Measurements from ENCODE around the gene FIGLA. TPM values are rescaled to one million over a fixed set of nuclear protein-coding genes. Genes with fewer than 3 reads are reported as not detected.

FIGLA gene
- total and polyA plus RNA-seq, 8 donors, result not detected

DNA sequence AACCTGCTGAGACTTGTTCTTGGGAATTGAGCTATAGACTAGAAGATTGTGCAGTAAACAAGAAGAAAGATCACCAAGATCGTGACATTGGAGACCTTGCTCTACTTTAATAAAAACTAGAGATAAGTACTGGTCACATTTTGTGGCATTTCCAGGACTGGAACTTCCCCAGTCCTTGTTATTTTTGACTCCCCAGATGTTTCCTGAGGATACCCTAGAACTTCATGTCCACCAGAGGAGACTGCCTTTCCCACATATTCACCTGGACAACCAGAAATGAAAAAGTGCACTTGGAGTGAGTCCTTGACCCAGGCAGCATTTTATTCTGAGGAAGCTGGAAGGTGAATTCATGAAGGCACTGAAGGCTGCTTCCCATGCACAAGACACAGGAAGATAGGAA, 39.5 kb upstream of the FIGLA start:
- no peaks in the 10 kb centered on the region for H3K36me3 ChIP-seq
- no peak overlapping the region for H3K27ac ChIP-seq
- peaks cover 0 to 4% of the 10 kb centered on the region in 2 donors for H3K27me3 ChIP-seq
- intact Hi-C loops (cut with DNase I), result no loop called here
- no peak for DNase-seq
- peaks cover 0 to 10% of the 10 kb centered on the region in 2 donors for H3K4me1 ChIP-seq
- ATAC-seq, result no peak
- H3K9me3 ChIP-seq, result no peaks in the 10 kb centered on the region
- H3K4me3 ChIP-seq, result no peak overlapping the region
- TF ChIP-seq, protein P1, sequence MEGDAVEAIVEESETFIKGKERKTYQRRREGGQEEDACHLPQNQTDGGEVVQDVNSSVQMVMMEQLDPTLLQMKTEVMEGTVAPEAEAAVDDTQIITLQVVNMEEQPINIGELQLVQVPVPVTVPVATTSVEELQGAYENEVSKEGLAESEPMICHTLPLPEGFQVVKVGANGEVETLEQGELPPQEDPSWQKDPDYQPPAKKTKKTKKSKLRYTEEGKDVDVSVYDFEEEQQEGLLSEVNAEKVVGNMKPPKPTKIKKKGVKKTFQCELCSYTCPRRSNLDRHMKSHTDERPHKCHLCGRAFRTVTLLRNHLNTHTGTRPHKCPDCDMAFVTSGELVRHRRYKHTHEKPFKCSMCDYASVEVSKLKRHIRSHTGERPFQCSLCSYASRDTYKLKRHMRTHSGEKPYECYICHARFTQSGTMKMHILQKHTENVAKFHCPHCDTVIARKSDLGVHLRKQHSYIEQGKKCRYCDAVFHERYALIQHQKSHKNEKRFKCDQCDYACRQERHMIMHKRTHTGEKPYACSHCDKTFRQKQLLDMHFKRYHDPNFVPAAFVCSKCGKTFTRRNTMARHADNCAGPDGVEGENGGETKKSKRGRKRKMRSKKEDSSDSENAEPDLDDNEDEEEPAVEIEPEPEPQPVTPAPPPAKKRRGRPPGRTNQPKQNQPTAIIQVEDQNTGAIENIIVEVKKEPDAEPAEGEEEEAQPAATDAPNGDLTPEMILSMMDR (IDR thresholded peaks at IDR 0.05), result no peak

DNA sequence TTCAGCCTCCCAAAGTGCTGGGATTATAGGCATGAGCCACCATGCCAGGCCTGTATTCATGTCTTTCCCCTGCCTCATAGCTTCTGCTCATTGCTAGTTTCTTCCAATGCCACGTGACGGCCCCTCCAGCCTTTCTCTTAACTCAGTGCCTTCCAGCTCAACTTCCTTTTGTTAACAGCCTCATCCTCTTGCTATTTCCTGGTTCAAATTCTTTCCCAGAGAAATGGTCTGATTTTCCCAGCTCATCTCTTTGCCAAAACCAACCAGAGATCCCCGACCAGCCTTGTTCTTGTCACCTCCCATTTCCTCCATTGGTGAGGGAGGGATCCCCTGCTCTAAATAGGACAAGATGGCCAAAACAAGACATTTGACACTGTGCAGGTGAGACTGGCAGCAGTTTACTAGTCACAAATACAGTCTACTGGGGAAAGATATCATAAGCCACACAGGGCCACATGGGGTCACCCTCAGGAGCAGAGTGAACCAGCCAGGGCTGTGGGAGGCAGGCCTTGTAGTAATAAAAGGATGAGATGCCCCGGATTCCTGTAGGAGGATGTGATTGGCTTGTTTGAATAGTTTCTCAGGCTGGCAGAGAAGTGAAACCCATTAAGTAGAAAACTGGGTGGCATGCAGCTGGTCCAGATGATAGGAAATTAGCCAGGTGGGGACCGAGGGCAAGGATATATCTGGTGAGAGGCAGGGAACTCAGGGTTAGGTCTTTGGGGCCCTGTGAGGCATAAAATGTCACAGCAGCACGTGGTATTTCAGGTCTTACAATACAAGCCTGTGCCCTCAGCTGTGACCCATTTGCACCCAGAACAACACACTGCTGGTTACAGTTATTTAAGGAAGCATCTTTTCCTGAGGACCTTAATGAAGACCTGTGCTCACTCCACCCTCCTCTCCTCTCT, 38.7 kb upstream of the FIGLA start:
- ATAC-seq (no peak), DNase-seq (no peak)
- H3K4me1 ChIP-seq, result peaks cover 0 to 10% of the 10 kb centered on the region in 2 donors
- no peak overlapping the region for H3K27ac ChIP-seq
- H3K36me3 ChIP-seq, result no peaks in the 10 kb centered on the region
- TF ChIP-seq, protein P1 (IDR thresholded peaks at IDR 0.05), result no peak
- intact Hi-C loops (cut with DNase I), result no loop called here
- no peaks in the 10 kb centered on the region for H3K27me3 ChIP-seq
- no peaks in the 10 kb centered on the region for H3K9me3 ChIP-seq
- H3K4me3 ChIP-seq, result no peak overlapping the region

DNA sequence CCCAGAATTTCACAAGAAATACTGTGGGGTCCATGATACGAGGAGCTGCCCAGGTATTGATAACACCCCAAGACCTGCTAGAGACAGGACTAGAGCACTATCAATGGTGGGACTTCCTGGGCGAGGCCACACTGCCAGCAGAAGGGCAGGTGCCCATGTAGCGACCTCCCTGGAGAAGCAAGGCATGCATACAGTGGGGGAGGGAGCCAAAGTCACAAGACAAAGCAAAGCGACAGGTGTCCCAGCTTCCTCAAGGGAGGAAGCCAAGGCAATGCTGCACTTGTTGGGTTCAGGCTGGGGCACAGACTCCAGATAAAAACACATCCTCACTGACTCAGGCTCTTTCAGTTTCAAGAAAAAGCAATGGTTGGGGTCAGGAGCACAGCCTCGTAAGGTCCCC, 37.7 kb upstream of the FIGLA start:
- peaks cover 0 to 10% of the 10 kb centered on the region in 2 donors for H3K4me1 ChIP-seq
- H3K36me3 ChIP-seq, result no peaks in the 10 kb centered on the region
- DNase-seq (no peak), ATAC-seq (no peak)
- no peaks in the 10 kb centered on the region for H3K9me3 ChIP-seq
- TF ChIP-seq, protein P1 (IDR thresholded peaks at IDR 0.05), result no peak
- no peak overlapping the region for H3K4me3 ChIP-seq
- no peak overlapping the region for H3K27ac ChIP-seq
- no peaks in the 10 kb centered on the region for H3K27me3 ChIP-seq
- intact Hi-C loops (cut with DNase I), result no loop called here

DNA sequence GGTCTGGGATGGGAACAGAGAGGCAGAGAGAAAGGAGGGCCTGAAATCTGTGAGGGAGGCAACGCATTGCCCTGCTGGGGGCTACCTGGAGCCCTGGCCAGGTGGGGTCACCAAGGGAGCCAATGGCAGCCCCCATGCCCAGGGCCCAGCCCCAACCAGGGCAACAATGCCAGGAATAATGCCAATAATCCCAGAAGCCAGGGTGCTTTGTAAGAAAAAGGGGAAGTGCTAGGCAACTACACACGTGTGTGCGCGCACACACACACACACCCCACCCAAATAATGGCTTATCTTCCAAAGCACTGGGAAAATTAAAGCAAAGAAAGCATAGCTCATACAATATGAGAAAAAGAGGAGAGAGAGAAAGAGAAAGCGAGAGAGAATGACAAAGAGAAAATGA, 36.9 kb upstream of the FIGLA start:
- ATAC-seq (no peak), DNase-seq (no peak)
- H3K27me3 ChIP-seq, result no peaks in the 10 kb centered on the region
- peaks cover 0 to 10% of the 10 kb centered on the region in 2 donors for H3K4me1 ChIP-seq
- intact Hi-C loops (cut with DNase I), result no loop called here
- TF ChIP-seq, protein P1 (IDR thresholded peaks at IDR 0.05), result no peak
- H3K27ac ChIP-seq, result no peak overlapping the region
- H3K9me3 ChIP-seq, result no peaks in the 10 kb centered on the region
- H3K36me3 ChIP-seq, result no peaks in the 10 kb centered on the region
- H3K4me3 ChIP-seq, result no peak overlapping the region

DNA sequence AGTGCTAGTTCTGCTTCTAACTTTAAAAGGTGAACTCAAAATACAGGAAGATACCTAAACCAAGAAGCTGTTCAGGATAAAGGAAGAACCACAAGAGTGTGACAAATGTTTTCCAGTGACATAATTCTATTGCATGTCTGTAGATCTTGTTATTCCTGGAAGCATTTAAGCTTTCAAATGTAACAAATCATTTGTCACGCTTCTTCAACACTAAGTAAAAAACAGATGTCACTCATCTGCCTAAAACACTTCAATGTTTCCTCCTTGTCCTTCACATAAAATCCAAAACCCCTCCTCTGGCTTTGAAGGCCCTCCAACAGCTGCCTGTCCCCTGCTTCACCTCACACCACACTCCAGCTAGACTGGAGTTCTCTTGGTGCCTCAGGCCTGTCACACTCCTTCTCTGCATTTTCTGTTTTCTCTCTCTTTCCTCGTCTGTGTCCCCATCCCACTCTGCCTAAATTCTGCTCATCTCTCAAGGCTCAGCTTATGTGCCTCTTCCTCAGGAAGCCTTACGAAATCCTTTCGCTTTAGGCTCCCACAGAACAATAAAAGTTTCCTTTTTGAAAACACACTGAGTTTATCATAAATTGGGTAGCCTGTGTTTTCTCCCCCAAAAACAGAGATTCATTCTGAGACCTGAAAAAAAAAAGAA, 36.4 kb upstream of the FIGLA start:
- intact Hi-C loops (cut with DNase I), result no loop called here
- TF ChIP-seq, protein P1 (IDR thresholded peaks at IDR 0.05), result no peak

More for the DNA sequence above, 36.4 kb upstream of the FIGLA start:
- Histone ChIP-seq H3K27ac (no peak overlapping the region), H3K9me3 (no peaks in the 10 kb centered on the region), H3K4me1 (peaks cover 0 to 10% of the 10 kb centered on the region in 2 donors), H3K27me3 (no peaks in the 10 kb centered on the region), H3K4me3 (no peak overlapping the region), H3K36me3 (no peaks in the 10 kb centered on the region)
- ATAC-seq, result no peak
- no peak for DNase-seq
